Embryonic facial prominence (tissue), 1 donor: ENCODE measurements around the gene BAHCC1.

ENCODE experiments used
- DNase-seq: peaks from one replicate; pipeline ENCODE4 v3.0.0-alpha.2; 2016; ENCODE audit errors: extremely low spot score

The BAHCC1 gene

DNA sequence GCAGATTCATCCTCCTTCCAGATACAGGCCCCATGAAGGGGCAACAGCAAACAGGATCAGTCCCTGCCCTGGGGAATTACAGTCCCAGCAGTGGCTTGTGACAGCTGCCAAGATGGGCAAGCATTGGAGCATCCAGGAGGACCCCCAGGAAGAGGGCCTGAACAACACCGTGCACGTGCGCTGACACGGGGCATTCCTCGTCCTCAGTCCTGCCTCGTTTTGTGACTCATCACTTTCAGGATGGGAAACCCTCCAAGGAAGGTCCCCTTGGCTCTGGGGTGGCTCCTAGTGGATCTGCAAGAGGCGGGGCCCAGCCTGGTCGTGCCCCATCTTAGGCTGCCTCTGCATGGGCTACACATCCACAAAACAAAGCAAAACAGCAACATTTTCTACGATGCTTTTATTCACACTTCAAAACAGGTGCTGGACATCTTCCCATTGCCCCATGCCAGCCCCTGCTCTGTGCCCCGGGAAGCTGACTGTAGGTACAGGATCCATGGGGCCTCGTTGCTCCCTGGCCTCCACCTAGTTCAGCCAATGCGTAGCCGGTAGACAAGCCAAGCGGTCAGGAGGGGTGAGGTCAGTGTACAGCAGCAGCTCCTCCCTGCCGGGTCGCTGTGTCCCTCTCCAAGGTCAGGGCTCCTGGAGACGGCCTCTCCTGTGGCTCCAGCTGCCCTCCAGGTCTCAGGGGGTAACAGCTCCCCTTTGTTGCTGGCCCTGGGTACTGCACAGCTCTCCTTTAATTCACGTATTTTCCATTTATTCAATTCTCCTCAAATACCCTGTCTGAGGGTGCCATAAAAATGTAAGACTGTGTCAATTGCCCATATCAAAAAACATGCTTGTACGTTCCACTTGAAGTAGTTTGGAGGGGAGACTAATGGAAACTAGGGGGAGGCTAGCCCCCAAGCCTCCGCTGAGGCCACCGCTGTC lies 85.1 kb downstream of the BAHCC1 start:
- no peak for DNase-seq

DNA sequence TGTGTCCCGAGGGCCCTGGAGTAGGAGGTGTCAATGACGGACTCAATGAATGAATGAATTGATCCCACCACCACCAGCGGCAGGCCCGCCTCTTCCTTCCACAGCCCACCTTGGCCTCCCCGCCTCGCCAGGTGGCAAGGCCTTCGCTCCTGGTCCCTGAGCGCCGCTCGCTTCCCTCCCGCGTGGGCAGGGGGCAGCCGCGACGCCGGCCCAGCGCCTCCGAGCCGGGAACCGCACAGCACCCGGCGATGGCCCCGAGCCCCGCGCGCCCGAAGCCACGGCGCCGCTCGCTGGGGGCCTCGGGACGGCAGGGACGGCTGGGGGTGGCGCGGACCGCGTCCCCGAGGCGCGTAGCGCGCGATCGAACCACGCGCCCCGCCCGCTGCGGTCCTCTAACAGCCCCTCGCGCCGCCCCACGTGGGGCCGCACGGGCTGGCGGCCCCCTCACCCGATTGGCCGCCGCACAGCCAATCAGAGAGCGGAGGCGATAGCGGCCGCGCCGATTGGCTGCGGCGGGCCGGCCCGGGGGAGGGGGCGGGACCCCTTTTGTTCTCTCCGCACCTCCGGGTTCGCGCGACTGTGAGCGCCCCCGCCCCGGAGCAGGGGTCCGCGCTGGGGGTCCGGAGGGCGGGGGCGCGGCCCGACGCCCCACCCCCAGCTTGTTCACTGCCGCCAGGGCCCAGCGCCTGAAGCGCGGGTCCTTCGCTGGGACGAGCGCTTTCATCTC lies 86.0 kb downstream of the BAHCC1 start:
- DNase-seq = peak; percentile 72

DNA sequence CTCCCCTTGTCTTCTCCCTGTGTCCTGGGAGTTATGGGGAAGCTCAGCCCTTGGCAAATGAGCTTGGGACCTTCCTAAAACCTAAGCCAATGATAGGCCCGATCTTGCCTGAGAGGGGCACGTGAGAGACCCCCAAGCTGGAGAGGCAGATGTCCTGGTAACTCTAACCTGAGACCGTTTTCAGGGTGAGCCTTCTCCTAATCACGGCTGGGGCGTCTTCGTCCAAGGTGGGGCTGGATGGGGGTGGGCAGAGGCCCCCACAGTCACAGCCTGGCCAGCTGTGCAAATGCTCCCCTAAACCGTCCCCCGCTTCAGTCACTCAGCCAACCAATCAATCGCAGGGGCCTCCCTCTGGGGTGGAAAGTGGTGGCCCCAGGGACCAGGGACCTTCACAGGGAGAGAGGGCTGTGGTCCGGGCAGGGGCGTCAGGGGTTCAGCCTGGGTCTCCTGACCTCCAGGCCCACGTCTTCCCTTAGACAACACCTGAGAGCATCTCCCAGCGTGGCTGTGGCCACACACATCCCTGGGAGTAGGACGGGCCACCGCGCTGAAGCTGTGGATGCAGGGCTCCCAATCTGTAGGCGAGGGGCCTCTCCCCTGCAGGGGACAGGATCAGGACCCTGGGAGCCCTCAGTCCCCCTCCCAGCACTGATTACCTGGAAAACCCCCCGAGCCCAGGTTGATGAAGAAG lies 86.7 kb downstream of the BAHCC1 start:
- no peak for DNase-seq

- no peak for DNase-seq
Observed at GRCh38 chr17:81482673-81483072, 87.4 kb downstream of the BAHCC1 start.

GRCh38 chr17:81483085-81483861 lies 88.0 kb downstream of the BAHCC1 start:
- no peak for DNase-seq

DNA sequence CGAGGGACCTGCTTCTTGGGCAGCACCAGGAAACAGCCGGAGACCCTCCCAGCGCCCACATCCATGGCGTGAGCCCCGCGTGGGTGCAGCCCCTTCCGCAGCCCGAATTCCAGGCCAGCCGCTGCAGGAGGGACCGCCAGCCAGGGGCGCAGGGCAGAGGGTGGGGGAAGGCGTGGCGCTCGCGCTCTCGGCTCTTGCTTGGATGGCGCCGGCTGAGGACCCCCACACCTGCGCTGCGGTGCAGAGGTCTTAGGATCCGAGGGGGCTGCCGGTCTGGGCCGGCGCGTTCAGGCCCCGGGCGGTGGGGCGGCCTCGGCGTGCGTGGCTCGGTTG lies 88.6 kb downstream of the BAHCC1 start:
- no peak for DNase-seq

- DNase-seq = peak; percentile 54
Observed at GRCh38 chr17:81484195-81484979, 89.1 kb downstream of the BAHCC1 start.

GRCh38 chr17:81486199-81486810 lies 91.0 kb downstream of the BAHCC1 start:
- no peak for DNase-seq

- DNase-seq = no peak
Observed at GRCh38 chr17:81487089-81487486, 91.8 kb downstream of the BAHCC1 start.

DNA sequence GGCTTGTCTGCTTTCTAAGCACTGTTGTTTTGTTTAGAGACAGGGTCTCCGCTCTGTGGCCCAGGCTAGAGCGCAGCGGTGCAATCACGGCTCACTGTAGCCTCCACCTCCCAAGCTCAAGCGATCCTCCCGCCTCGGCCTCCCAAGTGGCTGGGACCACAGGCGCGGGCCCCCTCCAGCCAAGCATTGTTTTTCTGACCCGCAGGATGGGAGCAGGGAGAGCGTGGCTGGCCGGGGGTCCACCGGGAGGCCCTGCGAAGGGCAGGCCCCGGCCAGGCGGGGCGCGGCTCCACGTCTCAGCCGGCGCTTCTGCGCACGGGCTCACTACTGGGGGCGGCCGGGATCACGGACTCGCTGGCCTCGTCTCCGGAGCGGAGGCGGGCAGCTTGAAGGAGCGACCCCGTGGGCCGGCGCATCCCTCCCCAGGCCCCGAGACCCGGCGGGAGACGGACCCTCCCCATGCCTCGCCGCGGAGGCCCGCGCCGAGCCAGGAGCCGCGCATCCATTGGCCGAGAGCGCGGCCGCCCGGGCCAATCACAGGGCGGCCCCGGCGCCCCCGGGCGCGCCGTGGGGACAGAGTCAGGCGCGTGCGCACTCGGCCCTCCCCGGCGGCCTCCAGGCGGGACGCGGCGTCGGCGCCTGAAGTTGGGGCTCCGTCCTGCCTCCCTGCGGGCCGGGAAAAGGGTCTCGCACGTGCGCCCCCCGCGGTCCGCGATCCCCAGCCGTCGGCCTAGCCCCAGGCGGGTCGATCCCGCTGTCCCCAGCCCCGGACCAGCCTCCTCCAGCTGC lies 92.4 kb downstream of the BAHCC1 start:
- DNase-seq = peak; percentile 53

DNA sequence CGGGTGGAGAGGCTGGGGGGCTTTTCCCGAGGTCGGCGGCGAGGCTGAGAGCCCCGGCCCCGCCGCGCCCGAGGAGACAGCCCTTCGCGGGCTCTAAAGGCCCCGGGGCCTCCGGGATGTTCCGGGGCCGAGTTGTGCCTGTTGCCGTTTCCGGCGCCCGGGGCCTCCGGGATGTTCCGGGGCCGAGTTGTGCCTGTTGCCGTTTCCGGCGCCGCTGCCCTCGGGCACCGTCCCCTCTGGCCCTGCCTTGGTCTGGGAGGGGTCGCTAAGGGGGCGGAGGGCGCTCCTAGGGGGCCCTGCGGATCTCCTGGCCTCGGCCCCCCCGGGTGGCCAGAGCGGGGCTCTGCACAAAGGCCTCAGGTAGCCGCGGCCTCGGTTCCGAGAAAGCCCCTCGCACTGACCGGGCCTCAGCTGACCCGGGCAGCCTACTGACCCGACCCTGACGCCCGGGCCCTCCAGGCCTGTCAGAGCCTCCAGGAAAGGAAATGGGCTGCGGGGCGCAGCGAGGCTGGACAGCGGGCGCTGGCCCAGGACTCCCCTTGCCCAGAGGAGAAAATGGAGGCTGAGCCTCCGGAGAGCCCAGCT lies 93.1 kb downstream of the BAHCC1 start:
- no peak for DNase-seq

GRCh38 chr17:81489012-81489997 lies 94.0 kb downstream of the BAHCC1 start:
- DNase-seq = no peak

DNA sequence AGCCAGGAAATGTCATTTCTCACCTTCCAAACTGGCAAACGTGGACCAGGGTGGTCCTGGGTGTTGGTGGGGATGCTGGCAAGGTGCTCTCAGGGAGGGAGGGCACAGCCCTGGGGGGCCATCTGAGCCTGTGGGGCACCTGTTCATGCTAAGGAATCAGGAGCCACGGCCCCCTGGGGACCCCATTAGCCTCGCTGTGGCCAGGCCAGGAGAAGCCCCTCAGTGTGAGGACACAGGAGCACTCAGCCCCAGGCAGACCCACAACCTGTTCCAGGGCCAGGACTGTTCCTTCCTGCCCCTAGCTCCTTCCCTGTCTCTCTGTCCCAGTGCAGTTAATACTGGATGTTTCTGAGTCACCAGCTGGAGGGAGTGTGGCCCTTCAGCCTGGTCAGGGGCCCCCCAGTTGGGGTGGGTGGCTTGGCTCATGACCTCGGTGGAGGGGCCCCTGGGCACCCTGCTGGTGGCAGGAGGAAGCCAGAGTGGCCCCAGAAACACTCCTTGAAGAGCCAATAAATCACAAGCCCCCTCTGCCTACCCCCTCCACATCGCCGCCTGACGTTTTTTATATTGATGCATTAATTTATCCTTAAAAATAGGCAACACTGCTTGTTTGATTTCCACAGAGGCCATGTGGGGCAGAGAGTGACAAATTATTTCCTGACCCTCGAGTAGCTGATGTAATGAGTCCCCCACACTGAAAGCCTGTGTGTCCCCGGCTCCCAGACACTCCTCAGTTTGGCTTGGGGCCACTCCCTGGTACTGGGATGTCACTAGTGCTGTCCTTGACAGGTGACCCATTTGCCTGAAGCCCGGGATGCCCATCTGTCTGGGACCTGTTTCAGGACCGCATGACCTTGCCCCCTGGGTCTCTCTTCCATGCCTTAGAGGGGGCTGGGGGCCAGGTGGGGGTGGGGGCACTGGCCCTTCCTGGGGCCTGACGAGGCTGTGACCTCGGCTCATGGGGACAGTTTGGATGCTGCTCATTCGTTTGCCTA lies 95.0 kb downstream of the BAHCC1 start:
- DNase-seq = no peak

- DNase-seq = no peak
Observed at GRCh38 chr17:81491181-81491581, 95.9 kb downstream of the BAHCC1 start.

- no peak for DNase-seq
Observed at GRCh38 chr17:81491761-81492160, 96.5 kb downstream of the BAHCC1 start.

GRCh38 chr17:81492202-81492601 lies 96.9 kb downstream of the BAHCC1 start:
- no peak for DNase-seq

DNA sequence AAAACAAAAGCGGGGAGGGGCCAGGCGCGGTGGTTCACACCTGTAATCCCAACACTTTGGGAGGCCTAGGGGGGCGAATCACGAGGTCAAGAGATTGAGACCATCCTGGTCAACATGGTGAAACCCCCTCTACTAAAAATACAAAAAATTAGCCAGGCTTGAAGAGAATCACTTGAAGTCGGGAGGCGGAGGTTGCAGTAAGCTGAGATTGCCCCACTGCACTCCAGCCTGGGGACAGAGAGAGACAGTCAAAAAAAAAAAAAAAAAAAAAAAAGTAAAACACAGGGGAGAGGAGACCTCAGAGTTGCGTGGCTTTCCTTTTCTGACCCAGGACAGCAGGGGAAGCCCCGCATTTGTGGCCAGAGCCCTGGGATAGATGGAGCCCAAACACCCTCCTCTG lies 97.4 kb downstream of the BAHCC1 start:
- no peak for DNase-seq
